IMR-90 (cell line): ENCODE data around the gene IFT57. TPM values are rescaled to one million over a fixed set of nuclear protein-coding genes. Genes with fewer than 3 reads are reported as not detected.

ENCODE experiments used
- ATAC-seq: fragments of 200-7000 bp; cut with Tn5 transposase; 2 replicates; pipeline ENCODE4 v1.9.1; 2020; ENCODE audit warnings: low read depth, mild to moderate bottlenecking, moderate library complexity
- BruUV-seq: library from RNA; stranded (reverse); fragments of 400-500 nt; replicated peaks from 2 replicates; lab custom pipeline; 2021; lab: Mats Ljungman, UMichigan
- CTCF ChIA-PET: fragments of 300-600 bp; formaldehyde crosslinking; extraction: SDS; loops from one replicate; lab custom pipeline; 2021; ENCODE audit warnings: antibody characterized with exemption; lab: Yijun Ruan, JAX
- POLR2A ChIA-PET: fragments of 300-600 bp; sonication (Branson Sonifier 250); formaldehyde crosslinking; loops from one replicate; lab custom pipeline; 2022; ENCODE audit warnings: antibody characterized with exemption; ENCODE audit not compliant: unreplicated experiment; lab: Charles Lee
- DNase-seq: peaks from one replicate; pipeline ENCODE4 v3.0.0; 2013
- H2AFZ ChIP-seq: replicated peaks from 2 replicates; pipeline ENCODE3; 2013; ENCODE audit warnings: low read length, mild to moderate bottlenecking; ENCODE audit not compliant: poor library complexity
- H2AK5ac ChIP-seq: 2 replicates; pipeline ENCODE4 v1.6.1; 2013; ENCODE audit warnings: low read depth, low read length, inconsistent platforms
- H2AK9ac ChIP-seq: replicated peaks from 2 replicates; pipeline ENCODE3; 2013; ENCODE audit warnings: mild to moderate bottlenecking, low read depth, low read length, moderate library complexity; ENCODE audit not compliant: poor library complexity
- H2BK120ac ChIP-seq: 2 replicates; pipeline ENCODE4 v1.6.1; 2013; ENCODE audit warnings: low read depth, low read length, inconsistent platforms
- H2BK15ac ChIP-seq: 3 replicates; pipeline ENCODE4 v1.6.1; 2013; ENCODE audit warnings: low read depth, low read length, inconsistent platforms
- H2BK20ac ChIP-seq: 2 replicates; pipeline ENCODE4 v1.6.1; 2013; ENCODE audit warnings: low read depth, mild to moderate bottlenecking, inconsistent platforms, low read length, moderate library complexity
- H2BK5ac ChIP-seq: 2 replicates; pipeline ENCODE4 v1.6.1; 2013; ENCODE audit warnings: mild to moderate bottlenecking, low read depth, low read length, inconsistent platforms; ENCODE audit not compliant: poor library complexity, severe bottlenecking
- H3K14ac ChIP-seq: replicated peaks from 2 replicates; pipeline ENCODE4 v1.6.1; 2013; ENCODE audit warnings: low read depth, low read length, inconsistent platforms
- H3K18ac ChIP-seq: 2 replicates; pipeline ENCODE4 v1.6.1; 2013; ENCODE audit warnings: low read depth, low read length, control low read depth
- H3K23ac ChIP-seq: 2 replicates; pipeline ENCODE4 v1.6.1; 2013; ENCODE audit warnings: low read depth, low read length, inconsistent platforms
- H3K27ac ChIP-seq: 2 replicates; pipeline ENCODE4 v1.5.1; 2013; ENCODE audit warnings: mild to moderate bottlenecking, control low read depth, low read length; ENCODE audit not compliant: insufficient read depth
- H3K27me3 ChIP-seq: 2 replicates; pipeline ENCODE4 v1.6.1; 2013; ENCODE audit warnings: low read length; ENCODE audit not compliant: control insufficient read depth, insufficient read depth
- H3K36me3 ChIP-seq: 2 replicates; pipeline ENCODE4 v1.6.1; 2013; ENCODE audit warnings: low read length, mixed read lengths; ENCODE audit not compliant: control insufficient read depth, insufficient read depth
- H3K4ac ChIP-seq: 2 replicates; pipeline ENCODE4 v1.6.1; 2013; ENCODE audit warnings: low read depth, low read length, inconsistent platforms
- H3K4me1 ChIP-seq: 2 replicates; pipeline ENCODE4 v1.6.1; 2013; ENCODE audit warnings: low read length, mixed read lengths; ENCODE audit not compliant: control insufficient read depth, insufficient read depth
- H3K4me2 ChIP-seq: 2 replicates; pipeline ENCODE4 v1.6.1; 2013; ENCODE audit warnings: low read depth, mild to moderate bottlenecking, control low read depth, low read length, moderate library complexity
- H3K4me3 ChIP-seq: 2 replicates; pipeline ENCODE4 v1.5.1; 2013; ENCODE audit warnings: low read depth, mild to moderate bottlenecking, control low read depth, low read length, moderate library complexity; ENCODE audit not compliant: insufficient read depth
- H3K56ac ChIP-seq: 2 replicates; pipeline ENCODE4 v1.6.1; 2013; ENCODE audit warnings: low read length, inconsistent platforms; ENCODE audit not compliant: insufficient read depth; ENCODE audit errors: extremely low read depth
- H3K79me1 ChIP-seq, 2 experiments: 2 replicates each; pipeline ENCODE4 v1.6.1; 2013; ENCODE audit warnings: low read length in 2 of 2, inconsistent platforms in 1 of 2, low read depth in 1 of 2
- H3K9ac ChIP-seq: 2 replicates; pipeline ENCODE4 v1.6.1; 2013; ENCODE audit warnings: low read depth, low read length, control low read depth
- H3K9me1 ChIP-seq: 2 replicates; pipeline ENCODE4 v1.6.1; 2013; ENCODE audit warnings: low read length, inconsistent platforms; ENCODE audit not compliant: insufficient read depth
- H3K9me3 ChIP-seq: 2 replicates; pipeline ENCODE4 v1.6.1; 2013; ENCODE audit warnings: low read length; ENCODE audit not compliant: control insufficient read depth, insufficient read depth
- H4K20me1 ChIP-seq: 2 replicates; pipeline ENCODE4 v1.6.1; 2013; ENCODE audit warnings: low read length, inconsistent platforms; ENCODE audit not compliant: insufficient read depth
- H4K5ac ChIP-seq: 2 replicates; pipeline ENCODE4 v1.6.1; 2013; ENCODE audit warnings: mild to moderate bottlenecking, low read depth, low read length, control low read depth
- H4K8ac ChIP-seq, 2 experiments: 2 replicates each; pipeline ENCODE4 v1.6.1; 2013; ENCODE audit warnings: low read depth in 2 of 2, low read length in 2 of 2, control low read depth in 1 of 2, inconsistent platforms in 1 of 2
- H4K91ac ChIP-seq: 2 replicates; pipeline ENCODE4 v1.6.1; 2013; ENCODE audit warnings: low read depth, low read length, inconsistent platforms; ENCODE audit not compliant: insufficient read depth
- BHLHE40 ChIP-seq: fragments of 150-350 bp; IDR thresholded peaks from 2 replicates; pipeline ENCODE4 v1.6.1; 2016; ENCODE audit warnings: mild to moderate bottlenecking, low read depth, low read length
- CEBPB ChIP-seq: IDR thresholded peaks from 2 replicates; pipeline ENCODE4 v1.6.1; 2012; ENCODE audit warnings: low read depth, low read length, improper control_type of control experiment
- MAZ ChIP-seq: IDR thresholded peaks from 2 replicates; pipeline ENCODE4 v1.6.1; 2012; ENCODE audit warnings: low read depth, mild to moderate bottlenecking, low read length, improper control_type of control experiment, moderate library complexity, borderline replicate concordance
- MXI1 ChIP-seq: IDR thresholded peaks from 2 replicates; pipeline ENCODE4 v1.6.1; 2012; ENCODE audit warnings: low read depth, mild to moderate bottlenecking, low read length, moderate library complexity, borderline replicate concordance
- POLR2A ChIP-seq: IDR thresholded peaks from 2 replicates; pipeline ENCODE4 v1.6.1; 2012; ENCODE audit warnings: mild to moderate bottlenecking, low read depth, low read length
- SMC3 ChIP-seq: fragments of 150-350 bp; IDR thresholded peaks from 2 replicates; pipeline ENCODE4 v1.6.1; 2016; ENCODE audit warnings: low read depth, mild to moderate bottlenecking, antibody characterized with exemption, low read length, moderate library complexity
- WGBS, 2 experiments: methylation state at CpG; one replicate each; pipeline versions ENCODE4 v1.1.5 to v1.1.7; 2013; ENCODE audit warnings: missing lambda C conversion rate in 2 of 2; ENCODE audit not compliant: insufficient read length in 1 of 2; ENCODE audit errors: extremely low coverage in 2 of 2; 5-methylcytosine and 5-hydroxymethylcytosine counted together
- dilution Hi-C: fragments of 300-500 bp; cut with HindIII; formaldehyde crosslinking; loops from one replicate; pipeline ENCODE4 v1.14.3; 2018; ENCODE audit warnings: low sequenced_read_pairs; ENCODE audit not compliant: unreplicated experiment
- in situ Hi-C: fragments of 300-500 bp; cut with MboI; formaldehyde crosslinking; loops from 3 replicates; pipeline ENCODE4 v1.14.3; 2019; ENCODE audit warnings: low sequenced_read_pairs, inconsistent platforms, mixed read lengths
- intact Hi-C: fragments of 100-400 bp; cut with micrococcal nuclease; formaldehyde crosslinking; loops from 2 replicates; pipeline ENCODE4 v1.10.0; 2022
- polyA plus RNA-seq, 3 experiments: library from polyadenylated mRNA; depleted of rRNA; stranded (reverse); fragments of >200 nt; gene quantifications; 2 replicates each; pipeline ENCODE4 v1.2.3, GENCODE V29; 2012; ENCODE audit warnings: low replicate concordance in 1 of 3
- total RNA-seq: library from RNA; depleted of rRNA; stranded (reverse); fragments of >200 nt; gene quantifications from 2 replicates; pipeline ENCODE4 v1.2.3, GENCODE V29; 2012

Gene IFT57
- total and polyA plus RNA-seq, 2 of the 4 experiments (the other 2 are of a cell fraction): 30.0 to 35.3 TPM

GRCh38 chr3:108223928-108224327, 1.7 kb upstream of the IFT57 start:
- no peak overlapping the region for H3K4me3 ChIP-seq
- no peaks in the 10 kb centered on the region for H3K36me3 ChIP-seq
- CTCF ChIA-PET: interaction anchor here (0.7 to 1.0 kb wide), 3 partner anchors 79 to 256 kb away, joined by 3 to 4 read pairs (median 4); no protein-coding TSS in a partner anchor
- peaks cover 10 to 27% of the 10 kb centered on the region in 2 experiments; a peak in 3 of 4 replicates for H3K79me1 ChIP-seq
- H3K9me1 ChIP-seq: no peaks in the 10 kb centered on the region
- no peaks in the 10 kb centered on the region for H3K27me3 ChIP-seq
- dilution Hi-C loops (no loop called here), intact Hi-C loops (loop anchor here (5.0 to 10.0 kb wide), 2 partner anchors 92 to 321 kb away; no protein-coding TSS in a partner anchor), in situ Hi-C loops (loop anchor here (25.0 kb wide), 1 partner anchor 987 kb away; no protein-coding TSS in a partner anchor)
- H3K9me3 ChIP-seq: no peaks in the 10 kb centered on the region
- H3K27ac ChIP-seq: no peak overlapping the region
- POLR2A ChIA-PET: interaction anchor here (0.6 to 0.7 kb wide), 2 partner anchors 15 to 363 kb away, joined by 4 read pairs; no protein-coding TSS in a partner anchor
- no peak for ATAC-seq
- no peak overlapping the region for H3K56ac ChIP-seq
- WGBS, 2 experiments: no CpG with 5 or more reads among the region's 4 CpGs
- H2AFZ ChIP-seq: no peak overlapping the region
- peak; percentile 48 for DNase-seq
- H3K4me2 ChIP-seq: peak overlapping the region; percentile 33
- H3K14ac ChIP-seq: no peak overlapping the region
- H2BK20ac ChIP-seq: no peak overlapping the region
- 0 out of 2 replicates have a peak overlapping the region, but pooled peaks have one; percentile 29 for H2BK120ac ChIP-seq
- TF ChIP-seq MXI1 (no peak), CEBPB (peak; percentile 87), POLR2A (no peak), BHLHE40 (no peak), SMC3 (no peak), MAZ (no peak)
- no peak overlapping the region for H3K4ac ChIP-seq
- H4K8ac ChIP-seq: peak overlapping the region; percentile 22 to 59; a peak in 2 of 4 replicates
- no peak overlapping the region for H4K91ac ChIP-seq
- no peak overlapping the region for H2AK5ac ChIP-seq
- no peaks in the 10 kb centered on the region for H4K20me1 ChIP-seq
- no peak overlapping the region for H3K9ac ChIP-seq
- BruUV-seq: no TSS peak
- 0 out of 3 replicates have a peak overlapping the region, but pooled peaks have one; percentile 59 for H2BK15ac ChIP-seq
- H2AK9ac ChIP-seq: no peak overlapping the region
- no peak overlapping the region for H2BK5ac ChIP-seq
- H3K18ac ChIP-seq: peak overlapping the region; percentile 42; the same call in 1 of the 2 replicates
- peak overlapping the region; percentile 52; the same call in 1 of the 2 replicates for H3K23ac ChIP-seq
- H3K4me1 ChIP-seq: peaks cover 8% of the 10 kb centered on the region
- no peak overlapping the region for H4K5ac ChIP-seq
